HEK293 (cell line): ENCODE data around the gene LARP1.

ENCODE experiments used
- CTCF ChIP-seq: fragments of 450-650 bp; formaldehyde crosslinking; IDR thresholded peaks from 2 replicates; pipeline ENCODE4 v1.5.1; 2016; ENCODE audit warnings: missing biosample characterization, missing genetic modification characterization
- ZNF184 ChIP-seq: fragments of 450-650 bp; IDR thresholded peaks from 2 replicates; pipeline ENCODE4 v1.5.1; 2018; ENCODE audit warnings: missing biosample characterization, mild to moderate bottlenecking, missing genetic modification characterization
- ZNF19 ChIP-seq: fragments of 450-650 bp; formaldehyde crosslinking; IDR thresholded peaks from 2 replicates; pipeline ENCODE4; 2016; ENCODE audit warnings: missing biosample characterization, missing genetic modification characterization, low read depth
- ZNF221 ChIP-seq: fragments of 450-650 bp; formaldehyde crosslinking; IDR thresholded peaks from 2 replicates; pipeline ENCODE4 v1.5.1; 2017; ENCODE audit warnings: missing biosample characterization, missing genetic modification characterization, borderline replicate concordance
- ZNF274 ChIP-seq, 2 experiments: fragments of 200-500 bp in 1 of 2; fragments of 450-650 bp in 1 of 2; sonication (Bioruptor generic) in 1 of 2; formaldehyde crosslinking in 1 of 2; IDR thresholded peaks; 2 replicates each; pipeline versions ENCODE4 v1.5.1 to v1.6.1; 2014 to 2016; ENCODE audit warnings: borderline replicate concordance in 1 of 2, inconsistent platforms in 1 of 2, low read length in 1 of 2, missing biosample characterization in 1 of 2, missing genetic modification characterization in 1 of 2
- ZNF398 ChIP-seq: fragments of 450-650 bp; formaldehyde crosslinking; IDR thresholded peaks from 2 replicates; pipeline ENCODE4 v1.5.1; 2017; ENCODE audit warnings: missing biosample characterization, missing genetic modification characterization
- ZNF549 ChIP-seq: fragments of 450-650 bp; IDR thresholded peaks from 2 replicates; pipeline ENCODE4 v1.5.1; 2018; ENCODE audit warnings: missing biosample characterization, missing genetic modification characterization, mild to moderate bottlenecking, inconsistent platforms, moderate library complexity
- ZNF621 ChIP-seq: fragments of 450-650 bp; formaldehyde crosslinking; IDR thresholded peaks from 2 replicates; pipeline ENCODE4 v1.5.1; 2017; ENCODE audit warnings: missing biosample characterization, missing genetic modification characterization
- ZNF626 ChIP-seq: fragments of 450-650 bp; sonication (Bioruptor Pico); formaldehyde crosslinking; IDR thresholded peaks from 2 replicates; pipeline ENCODE4 v1.5.1; 2018; ENCODE audit warnings: missing biosample characterization, missing genetic modification characterization, inconsistent platforms
- TF ChIP-seq, protein P1 (sequence below): fragments of 450-650 bp; formaldehyde crosslinking; IDR thresholded peaks from 2 replicates; pipeline ENCODE4 v1.5.1; 2016; ENCODE audit warnings: missing biosample characterization, missing genetic modification characterization
- TF ChIP-seq, protein P2 (sequence below): fragments of 450-650 bp; formaldehyde crosslinking; IDR thresholded peaks from 2 replicates; pipeline ENCODE4 v1.5.1; 2016; ENCODE audit warnings: missing biosample characterization, missing genetic modification characterization
- TF ChIP-seq, protein P3 (sequence below): fragments of 450-650 bp; formaldehyde crosslinking; IDR thresholded peaks from 2 replicates; pipeline ENCODE4 v1.5.1; 2016; ENCODE audit warnings: missing biosample characterization, missing genetic modification characterization
- TF ChIP-seq, protein P4 (sequence below): sonication (generic); formaldehyde crosslinking; IDR thresholded peaks from 2 replicates; pipeline ENCODE4 v1.8.1; 2022; ENCODE audit warnings: mild to moderate bottlenecking, moderate library complexity, missing genetic modification reagents

GRCh38 chr5:154849791-154850201 lies 94.6 kb downstream of the LARP1 start:
- TF ChIP-seq CTCF (tag by site-specific recombination) (no peak), ZNF221 (tag by site-specific recombination) (no peak), ZNF398 (tag by site-specific recombination) (no peak), ZNF184 (tag by site-specific recombination) (no peak), ZNF621 (no peak), ZNF19 (tag by site-specific recombination) (no peak), ZNF274 (IDR thresholded peaks at IDR 0.05; ENCODE audit: low read length) (no peak), ZNF274 (tag by site-specific recombination; IDR thresholded peaks at IDR 0.05; ENCODE audit: borderline replicate concordance) (no peak), ZNF549 (no peak), ZNF626 (tag by site-specific recombination) (no peak)
- TF ChIP-seq, protein P1, sequence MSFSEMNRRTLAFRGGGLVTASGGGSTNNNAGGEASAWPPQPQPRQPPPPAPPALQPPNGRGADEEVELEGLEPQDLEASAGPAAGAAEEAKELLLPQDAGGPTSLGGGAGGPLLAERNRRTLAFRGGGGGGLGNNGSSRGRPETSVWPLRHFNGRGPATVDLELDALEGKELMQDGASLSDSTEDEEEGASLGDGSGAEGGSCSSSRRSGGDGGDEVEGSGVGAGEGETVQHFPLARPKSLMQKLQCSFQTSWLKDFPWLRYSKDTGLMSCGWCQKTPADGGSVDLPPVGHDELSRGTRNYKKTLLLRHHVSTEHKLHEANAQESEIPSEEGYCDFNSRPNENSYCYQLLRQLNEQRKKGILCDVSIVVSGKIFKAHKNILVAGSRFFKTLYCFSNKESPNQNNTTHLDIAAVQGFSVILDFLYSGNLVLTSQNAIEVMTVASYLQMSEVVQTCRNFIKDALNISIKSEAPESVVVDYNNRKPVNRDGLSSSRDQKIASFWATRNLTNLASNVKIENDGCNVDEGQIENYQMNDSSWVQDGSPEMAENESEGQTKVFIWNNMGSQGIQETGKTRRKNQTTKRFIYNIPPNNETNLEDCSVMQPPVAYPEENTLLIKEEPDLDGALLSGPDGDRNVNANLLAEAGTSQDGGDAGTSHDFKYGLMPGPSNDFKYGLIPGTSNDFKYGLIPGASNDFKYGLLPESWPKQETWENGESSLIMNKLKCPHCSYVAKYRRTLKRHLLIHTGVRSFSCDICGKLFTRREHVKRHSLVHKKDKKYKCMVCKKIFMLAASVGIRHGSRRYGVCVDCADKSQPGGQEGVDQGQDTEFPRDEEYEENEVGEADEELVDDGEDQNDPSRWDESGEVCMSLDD = no peak
- TF ChIP-seq, protein P2, sequence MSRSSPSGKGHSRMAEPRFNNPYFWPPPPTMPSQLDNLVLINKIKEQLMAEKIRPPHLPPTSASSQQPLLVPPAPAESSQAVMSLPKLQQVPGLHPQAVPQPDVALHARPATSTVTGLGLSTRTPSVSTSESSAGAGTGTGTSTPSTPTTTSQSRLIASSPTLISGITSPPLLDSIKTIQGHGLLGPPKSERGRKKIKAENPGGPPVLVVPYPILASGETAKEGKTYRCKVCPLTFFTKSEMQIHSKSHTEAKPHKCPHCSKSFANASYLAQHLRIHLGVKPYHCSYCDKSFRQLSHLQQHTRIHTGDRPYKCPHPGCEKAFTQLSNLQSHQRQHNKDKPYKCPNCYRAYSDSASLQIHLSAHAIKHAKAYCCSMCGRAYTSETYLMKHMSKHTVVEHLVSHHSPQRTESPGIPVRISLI (tag by site-specific recombination) = no peak
- TF ChIP-seq, protein P3, sequence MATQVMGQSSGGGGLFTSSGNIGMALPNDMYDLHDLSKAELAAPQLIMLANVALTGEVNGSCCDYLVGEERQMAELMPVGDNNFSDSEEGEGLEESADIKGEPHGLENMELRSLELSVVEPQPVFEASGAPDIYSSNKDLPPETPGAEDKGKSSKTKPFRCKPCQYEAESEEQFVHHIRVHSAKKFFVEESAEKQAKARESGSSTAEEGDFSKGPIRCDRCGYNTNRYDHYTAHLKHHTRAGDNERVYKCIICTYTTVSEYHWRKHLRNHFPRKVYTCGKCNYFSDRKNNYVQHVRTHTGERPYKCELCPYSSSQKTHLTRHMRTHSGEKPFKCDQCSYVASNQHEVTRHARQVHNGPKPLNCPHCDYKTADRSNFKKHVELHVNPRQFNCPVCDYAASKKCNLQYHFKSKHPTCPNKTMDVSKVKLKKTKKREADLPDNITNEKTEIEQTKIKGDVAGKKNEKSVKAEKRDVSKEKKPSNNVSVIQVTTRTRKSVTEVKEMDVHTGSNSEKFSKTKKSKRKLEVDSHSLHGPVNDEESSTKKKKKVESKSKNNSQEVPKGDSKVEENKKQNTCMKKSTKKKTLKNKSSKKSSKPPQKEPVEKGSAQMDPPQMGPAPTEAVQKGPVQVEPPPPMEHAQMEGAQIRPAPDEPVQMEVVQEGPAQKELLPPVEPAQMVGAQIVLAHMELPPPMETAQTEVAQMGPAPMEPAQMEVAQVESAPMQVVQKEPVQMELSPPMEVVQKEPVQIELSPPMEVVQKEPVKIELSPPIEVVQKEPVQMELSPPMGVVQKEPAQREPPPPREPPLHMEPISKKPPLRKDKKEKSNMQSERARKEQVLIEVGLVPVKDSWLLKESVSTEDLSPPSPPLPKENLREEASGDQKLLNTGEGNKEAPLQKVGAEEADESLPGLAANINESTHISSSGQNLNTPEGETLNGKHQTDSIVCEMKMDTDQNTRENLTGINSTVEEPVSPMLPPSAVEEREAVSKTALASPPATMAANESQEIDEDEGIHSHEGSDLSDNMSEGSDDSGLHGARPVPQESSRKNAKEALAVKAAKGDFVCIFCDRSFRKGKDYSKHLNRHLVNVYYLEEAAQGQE = no peak
- TF ChIP-seq, protein P4, sequence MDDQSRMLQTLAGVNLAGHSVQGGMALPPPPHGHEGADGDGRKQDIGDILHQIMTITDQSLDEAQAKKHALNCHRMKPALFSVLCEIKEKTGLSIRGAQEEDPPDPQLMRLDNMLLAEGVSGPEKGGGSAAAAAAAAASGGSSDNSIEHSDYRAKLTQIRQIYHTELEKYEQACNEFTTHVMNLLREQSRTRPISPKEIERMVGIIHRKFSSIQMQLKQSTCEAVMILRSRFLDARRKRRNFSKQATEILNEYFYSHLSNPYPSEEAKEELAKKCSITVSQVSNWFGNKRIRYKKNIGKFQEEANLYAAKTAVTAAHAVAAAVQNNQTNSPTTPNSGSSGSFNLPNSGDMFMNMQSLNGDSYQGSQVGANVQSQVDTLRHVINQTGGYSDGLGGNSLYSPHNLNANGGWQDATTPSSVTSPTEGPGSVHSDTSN (CRISPR knock-in tag) = no peak
